Activated CD4-positive, alpha-beta memory T cell treated with anti-CD3 and anti-CD28 coated beads for 36 hours (primary cell): Measurements from ENCODE around the gene LUZP1. TPM values are rescaled to one million over a fixed set of nuclear protein-coding genes. Genes with fewer than 3 reads are reported as not detected.
"Not testable (repeated sequence)": the region's sequence is repeated elsewhere in the genome, so short reads cannot be mapped to it uniquely, and the experiment has no call there.

Experiments
- CTCF ChIA-PET: fragments of 350-600 bp; sonication (Branson Sonifier 250); formaldehyde crosslinking; loops from one replicate; lab custom pipeline; 2021; ENCODE audit warnings: antibody characterized with exemption, inconsistent platforms; lab: Charles Lee
- POLR2A ChIA-PET: fragments of 350-600 bp; sonication (Branson Sonifier 250); formaldehyde crosslinking; loops from one replicate; lab custom pipeline; 2021; ENCODE audit warnings: antibody characterized with exemption; lab: Charles Lee
- DNase-seq: peaks from one replicate; pipeline ENCODE4 v3.0.0-alpha.2; 2020
- H3K27ac Mint-ChIP-seq: one replicate; pipeline ENCODE4 v1.8.0; 2021; ENCODE audit warnings: mixed read lengths
- H3K27me3 Mint-ChIP-seq: one replicate; pipeline ENCODE4 v1.8.0; 2021; ENCODE audit warnings: mixed read lengths
- H3K36me3 Mint-ChIP-seq: one replicate; pipeline ENCODE4 v1.8.0; 2021; ENCODE audit warnings: mixed read lengths
- H3K4me1 Mint-ChIP-seq: one replicate; pipeline ENCODE4 v1.8.0; 2021; ENCODE audit warnings: low read depth, mixed read lengths
- H3K4me3 Mint-ChIP-seq: one replicate; pipeline ENCODE4 v1.8.0; 2021; ENCODE audit warnings: mild to moderate bottlenecking, mixed read lengths
- H3K9me3 Mint-ChIP-seq: one replicate; pipeline ENCODE4 v1.8.0; 2021; ENCODE audit warnings: mixed read lengths
- intact Hi-C: fragments of 100-400 bp; cut with micrococcal nuclease; formaldehyde crosslinking; loops from one replicate; pipeline ENCODE4 v1.15.1; 2023
- total RNA-seq, 2 experiments: library from RNA; stranded (reverse); gene quantifications; one replicate each; pipeline ENCODE4 v1.2.3, GENCODE V29; 2021

Gene LUZP1
- total RNA-seq, 2 experiments from 2014 or later, result 19.0 to 21.2 TPM

DNA sequence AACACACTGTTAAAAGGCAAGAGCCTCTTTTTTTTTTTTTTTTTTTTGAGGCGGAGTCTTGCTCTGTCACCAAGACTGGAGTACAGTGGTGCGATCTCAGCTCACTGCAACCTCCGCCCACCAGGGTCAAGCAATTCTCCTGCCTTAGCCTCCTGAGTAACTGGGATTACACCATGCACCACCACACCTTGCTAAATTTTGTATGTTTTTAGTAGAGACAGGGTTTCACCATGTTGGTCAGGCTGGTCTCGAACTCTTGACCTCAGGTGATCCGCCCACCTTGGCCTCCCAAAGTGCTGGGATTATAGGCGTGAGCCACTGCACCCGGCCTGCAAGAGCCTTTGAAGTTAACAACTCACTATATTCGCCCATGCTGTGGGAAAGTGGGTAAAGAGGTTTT is 39.1 kb upstream of the LUZP1 start:
- H3K36me3 Mint-ChIP-seq, H3K27ac Mint-ChIP-seq, POLR2A ChIA-PET, H3K4me1 Mint-ChIP-seq, H3K4me3 Mint-ChIP-seq, DNase-seq, H3K9me3 Mint-ChIP-seq, intact Hi-C loops: not testable (repeated sequence)
- CTCF ChIA-PET, result interaction anchor here (1.1 kb wide), 1 partner anchor 10 kb away, joined by 3 read pairs; the partner anchor contains the start of gene HTR1D
- H3K27me3 Mint-ChIP-seq, result peaks cover 13% of the 10 kb centered on the region

DNA sequence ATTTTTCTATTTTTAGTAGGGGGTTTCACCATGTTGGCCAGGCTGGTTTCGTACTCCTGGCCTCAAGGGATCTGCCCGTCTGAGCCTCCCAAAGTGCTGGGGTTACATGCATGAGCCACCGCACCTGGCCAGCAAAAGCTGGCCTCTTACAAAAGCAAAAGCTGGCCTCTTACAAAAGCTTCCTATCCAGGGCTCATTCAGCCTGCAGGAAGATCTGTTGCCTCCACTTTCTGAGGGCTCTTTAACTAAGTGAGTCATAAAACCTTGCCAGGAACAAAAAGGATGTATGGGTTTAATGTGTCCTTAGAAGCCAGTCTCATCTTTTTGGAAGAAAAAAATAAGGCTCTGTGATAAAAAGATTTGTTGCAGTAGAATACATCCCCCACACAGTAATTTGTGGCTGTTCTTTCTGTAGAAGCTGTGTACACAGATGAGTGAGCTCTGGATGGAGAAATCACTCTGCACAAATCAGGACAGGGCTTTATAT is 33.6 kb upstream of the LUZP1 start:
- no peak for DNase-seq
- Mint-ChIP-seq H3K36me3 (no peaks in the 10 kb centered on the region), H3K9me3 (no peaks in the 10 kb centered on the region), H3K27ac (no peak overlapping the region), H3K4me3 (no peak overlapping the region), H3K4me1 (no peaks in the 10 kb centered on the region), H3K27me3 (peaks cover 2% of the 10 kb centered on the region)
- POLR2A ChIA-PET, result no interaction called here
- intact Hi-C loops, result no loop called here
- CTCF ChIA-PET, result interaction anchor here (2.0 kb wide), 1 partner anchor 18 kb away, joined by 7 read pairs; no protein-coding TSS in a partner anchor

DNA sequence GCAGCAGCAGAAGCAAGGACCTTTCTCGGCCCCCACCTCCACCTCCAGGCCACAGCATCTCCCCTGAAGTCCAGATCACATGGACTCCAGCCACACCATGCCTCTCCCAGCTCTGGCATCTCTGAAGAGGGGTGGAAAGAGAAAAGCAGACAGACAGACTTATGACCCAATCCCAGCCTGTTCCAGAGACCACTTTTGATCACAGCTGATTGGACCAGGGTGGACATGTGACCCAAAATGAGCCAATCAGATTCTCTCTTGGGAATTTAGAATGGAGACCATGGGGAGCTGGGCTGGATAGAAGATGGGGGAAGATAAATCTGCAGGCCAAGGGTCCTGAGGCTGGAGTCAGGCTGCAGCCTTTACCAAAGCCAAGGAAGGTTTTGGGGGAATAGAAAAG is 32.2 kb upstream of the LUZP1 start:
- ChIA-PET POLR2A (no interaction called here), CTCF (interaction anchor here (2.0 kb wide), 1 partner anchor 16 kb away, joined by 7 read pairs; no protein-coding TSS in a partner anchor)
- Mint-ChIP-seq H3K4me1 (no peaks in the 10 kb centered on the region), H3K4me3 (no peak overlapping the region), H3K9me3 (no peaks in the 10 kb centered on the region), H3K27ac (no peak overlapping the region), H3K27me3 (peaks cover 2% of the 10 kb centered on the region), H3K36me3 (no peaks in the 10 kb centered on the region)
- no peak for DNase-seq
- intact Hi-C loops, result no loop called here

DNA sequence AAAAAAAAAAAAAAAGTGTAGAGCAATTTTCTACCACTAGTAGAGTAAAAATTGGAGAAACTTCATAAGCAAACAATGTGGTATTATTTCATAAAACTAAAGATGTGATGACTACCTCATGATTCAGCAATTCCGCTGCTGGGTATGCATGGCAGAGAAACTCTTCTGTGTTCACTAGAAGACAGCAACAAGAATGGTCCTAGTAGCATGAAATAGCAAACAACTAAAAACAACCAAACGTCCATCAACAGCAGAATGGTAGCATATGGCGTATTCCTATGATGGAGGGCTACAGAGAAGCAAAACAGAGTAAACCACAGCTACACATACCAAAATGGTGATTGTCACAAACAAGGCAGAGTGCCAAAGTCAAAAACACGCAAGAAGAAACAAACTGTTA is 29.7 kb upstream of the LUZP1 start:
- Mint-ChIP-seq H3K27me3 (no peaks in the 10 kb centered on the region), H3K4me1 (no peaks in the 10 kb centered on the region), H3K9me3 (no peaks in the 10 kb centered on the region), H3K4me3 (no peak overlapping the region), H3K36me3 (no peaks in the 10 kb centered on the region), H3K27ac (no peak overlapping the region)
- no peak for DNase-seq
- POLR2A ChIA-PET, result no interaction called here
- CTCF ChIA-PET, result no interaction called here
- intact Hi-C loops, result no loop called here

DNA sequence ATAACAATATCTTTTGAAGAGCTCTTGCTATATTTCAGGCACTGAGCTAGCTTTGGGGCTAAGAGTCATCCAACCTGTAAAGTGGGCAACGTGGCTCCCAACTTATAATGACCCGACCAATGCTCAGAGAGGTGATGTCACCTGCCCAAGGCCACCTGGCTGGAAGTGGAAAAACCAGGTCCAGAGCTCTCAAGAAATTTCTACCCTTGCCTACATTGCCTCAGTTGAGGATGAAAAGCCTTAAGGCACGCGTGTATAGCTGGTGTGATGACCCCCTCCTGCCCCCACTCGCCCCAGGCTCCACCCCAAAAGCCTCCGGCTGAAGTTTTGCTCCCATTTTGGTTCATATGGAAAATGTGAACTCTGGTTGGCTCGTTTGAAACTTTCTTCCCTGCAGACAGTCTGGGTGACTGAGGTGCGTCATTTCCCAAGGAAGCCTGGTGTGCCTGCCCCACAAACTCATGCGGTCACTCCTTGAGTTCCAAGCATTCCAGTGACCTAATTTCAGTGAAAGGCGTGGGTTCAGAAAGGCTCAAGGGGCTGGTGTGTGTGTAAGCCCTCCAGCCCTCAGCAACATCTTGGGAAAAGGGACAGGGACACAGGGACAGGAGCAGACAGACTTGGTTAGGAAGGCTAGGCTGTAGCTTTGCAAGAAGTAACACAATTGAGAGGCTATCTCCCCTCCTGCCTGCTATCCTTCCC is 28.1 kb upstream of the LUZP1 start:
- intact Hi-C loops, result no loop called here
- H3K4me1 Mint-ChIP-seq, result no peaks in the 10 kb centered on the region
- DNase-seq, result no peak
- CTCF ChIA-PET, result interaction anchor here (0.8 to 5.8 kb wide), 2 partner anchors 12 to 97 kb away, joined by 3 to 41 read pairs; no protein-coding TSS in a partner anchor
- POLR2A ChIA-PET, result no interaction called here
- H3K9me3 Mint-ChIP-seq, result no peaks in the 10 kb centered on the region
- peaks cover 5% of the 10 kb centered on the region for H3K27me3 Mint-ChIP-seq
- H3K4me3 Mint-ChIP-seq, result no peak overlapping the region
- H3K36me3 Mint-ChIP-seq, result no peaks in the 10 kb centered on the region
- no peak overlapping the region for H3K27ac Mint-ChIP-seq

DNA sequence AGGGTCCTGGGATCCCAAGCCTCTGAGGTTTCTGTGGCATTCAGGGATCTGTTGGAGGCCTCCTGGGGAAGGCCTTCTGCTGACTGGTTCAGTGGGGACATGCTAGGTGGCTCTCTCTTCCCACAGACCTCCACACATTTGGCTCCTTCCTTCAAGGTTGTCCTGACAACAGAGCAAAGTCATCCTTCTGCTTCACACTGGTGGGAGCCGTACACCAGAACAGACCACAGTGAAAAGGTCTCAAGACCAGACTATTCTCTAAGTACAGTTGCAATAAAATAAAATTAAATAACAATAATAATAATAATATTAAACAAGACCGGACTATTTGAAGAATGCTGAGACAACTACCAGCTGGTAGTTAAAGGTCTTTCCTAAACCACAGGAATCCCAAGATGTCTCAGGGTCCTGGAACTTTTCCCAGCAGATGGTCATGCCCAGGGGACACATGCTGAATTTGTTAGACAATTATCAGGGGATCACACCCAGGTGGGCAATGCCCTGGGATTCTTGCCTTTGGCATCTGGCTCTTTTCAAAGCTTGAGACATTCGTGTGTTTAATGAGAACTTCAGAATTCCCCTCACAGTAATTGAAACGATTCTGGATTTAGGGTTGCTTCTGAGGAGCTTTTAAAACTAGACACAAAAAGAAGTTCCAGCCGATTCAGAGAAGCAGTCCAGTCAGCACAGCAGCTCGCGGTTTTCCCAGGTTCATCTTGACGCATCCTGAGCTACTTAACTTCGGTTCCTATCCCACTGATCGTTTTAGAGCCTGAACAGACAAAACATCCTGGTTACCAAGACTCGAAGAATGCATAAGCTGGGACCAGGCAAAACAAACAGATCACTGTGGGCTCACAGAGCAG is 25.7 kb upstream of the LUZP1 start:
- no peak overlapping the region for H3K4me3 Mint-ChIP-seq
- POLR2A ChIA-PET, result no interaction called here
- H3K27me3 Mint-ChIP-seq, result peaks cover 6% of the 10 kb centered on the region
- no peak overlapping the region for H3K27ac Mint-ChIP-seq
- H3K4me1 Mint-ChIP-seq, result no peaks in the 10 kb centered on the region
- CTCF ChIA-PET, result interaction anchor here (5.8 kb wide), 1 partner anchor 10 kb away, joined by 41 read pairs; no protein-coding TSS in a partner anchor
- intact Hi-C loops, result no loop called here
- H3K36me3 Mint-ChIP-seq, result no peaks in the 10 kb centered on the region
- no peaks in the 10 kb centered on the region for H3K9me3 Mint-ChIP-seq
- DNase-seq, result no peak

DNA sequence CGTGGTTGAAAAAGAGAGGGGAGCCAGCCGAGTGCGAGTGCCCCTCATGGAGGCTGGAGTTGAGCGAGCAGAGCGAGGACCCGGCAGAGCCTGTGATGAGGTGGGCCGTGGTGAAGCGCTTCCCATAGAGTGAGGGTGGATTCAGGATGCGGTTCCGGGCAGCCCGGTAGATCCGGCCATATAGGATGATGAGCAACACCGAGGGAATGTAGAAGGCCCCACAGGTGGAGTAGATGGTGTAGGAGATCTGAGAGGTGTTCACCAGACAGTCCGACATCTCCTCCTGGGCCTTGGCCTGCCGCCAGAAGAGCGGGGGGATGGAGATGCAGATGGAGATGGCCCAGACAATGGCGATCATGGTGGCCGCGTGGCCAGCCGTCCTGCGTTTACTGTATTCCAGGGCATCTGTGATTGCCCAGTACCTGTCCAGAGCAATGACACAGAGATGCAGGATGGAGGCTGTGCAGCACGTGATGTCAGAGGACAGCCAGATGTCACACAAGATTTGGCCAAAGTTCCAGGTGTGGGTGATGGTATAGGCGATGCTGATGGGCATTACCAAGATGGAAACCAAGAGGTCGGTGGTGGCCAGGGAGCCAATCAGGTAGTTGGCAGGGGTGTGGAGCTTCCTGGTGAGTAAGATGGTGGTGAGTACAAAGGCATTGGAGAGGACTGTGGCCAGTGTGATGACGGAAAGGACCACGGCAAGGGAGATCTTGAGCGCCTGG is 24.9 kb upstream of the LUZP1 start:
- Mint-ChIP-seq H3K27me3 (peaks cover 6% of the 10 kb centered on the region), H3K36me3 (no peaks in the 10 kb centered on the region), H3K9me3 (no peaks in the 10 kb centered on the region), H3K27ac (no peak overlapping the region), H3K4me3 (no peak overlapping the region), H3K4me1 (no peaks in the 10 kb centered on the region)
- no peak for DNase-seq
- intact Hi-C loops, result no loop called here
- POLR2A ChIA-PET, result no interaction called here
- CTCF ChIA-PET, result interaction anchor here (5.8 kb wide), 1 partner anchor 9 kb away, joined by 41 read pairs; no protein-coding TSS in a partner anchor

DNA sequence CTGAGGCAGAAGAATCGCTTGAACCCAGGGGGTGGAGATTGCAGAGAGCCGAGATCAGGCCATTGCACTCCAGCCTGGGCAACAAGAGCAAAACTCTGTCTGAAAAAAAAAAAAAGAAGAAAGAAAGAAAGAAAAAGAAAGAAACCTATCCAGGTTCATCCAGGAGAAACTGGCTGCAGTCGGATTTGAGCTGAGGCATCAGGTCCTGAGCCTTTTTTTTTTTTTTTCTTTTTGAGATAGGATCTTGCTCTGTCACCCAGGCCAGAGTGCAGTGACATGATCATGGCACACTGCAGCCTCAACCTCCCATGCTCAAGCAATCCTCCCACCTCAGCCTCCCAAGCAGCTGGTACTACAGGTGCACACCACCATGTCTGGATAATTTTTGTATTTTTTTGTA is 22.5 kb upstream of the LUZP1 start:
- Mint-ChIP-seq H3K4me3 (no peak overlapping the region), H3K27ac (no peak overlapping the region), H3K4me1 (no peaks in the 10 kb centered on the region), H3K27me3 (peaks cover 6% of the 10 kb centered on the region), H3K36me3 (no peaks in the 10 kb centered on the region), H3K9me3 (no peaks in the 10 kb centered on the region)
- no peak for DNase-seq
- ChIA-PET POLR2A (no interaction called here), CTCF (interaction anchor here (0.7 to 10.9 kb wide), 2 partner anchors 97 to 658 kb away, joined by 3 to 738 read pairs; no protein-coding TSS in a partner anchor)
- intact Hi-C loops, result no loop called here

DNA sequence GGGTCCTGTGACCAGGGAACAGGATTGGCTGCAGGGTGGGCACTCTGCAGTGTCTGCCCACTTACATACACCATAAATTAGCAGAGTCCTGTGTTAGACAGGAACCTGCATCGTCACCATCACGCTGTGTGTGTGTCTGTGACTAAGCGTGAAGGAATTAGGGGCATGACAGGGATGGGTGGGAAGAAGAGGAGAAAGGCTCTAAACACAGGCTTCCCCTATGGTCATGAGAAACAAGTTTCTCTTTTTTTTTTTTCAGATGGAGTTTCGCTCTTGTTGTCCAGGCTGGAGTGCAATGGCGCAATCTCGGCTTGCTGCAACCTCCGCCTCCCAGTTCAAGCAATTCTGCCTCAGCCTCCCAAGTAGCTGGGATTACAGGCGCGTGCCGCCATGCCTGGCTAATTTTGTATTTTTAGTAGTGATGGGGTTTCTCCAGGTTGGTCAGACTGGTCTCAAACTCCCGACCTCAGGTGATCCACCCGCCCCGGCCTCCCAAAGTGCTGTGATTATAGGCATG is 20.3 kb upstream of the LUZP1 start:
- H3K27ac Mint-ChIP-seq, POLR2A ChIA-PET, H3K27me3 Mint-ChIP-seq, intact Hi-C loops, DNase-seq, H3K9me3 Mint-ChIP-seq, H3K4me1 Mint-ChIP-seq, H3K4me3 Mint-ChIP-seq, H3K36me3 Mint-ChIP-seq: not testable (repeated sequence)
- CTCF ChIA-PET, result interaction anchor here (10.9 kb wide), 1 partner anchor 94 kb away, joined by 738 read pairs; no protein-coding TSS in a partner anchor

DNA sequence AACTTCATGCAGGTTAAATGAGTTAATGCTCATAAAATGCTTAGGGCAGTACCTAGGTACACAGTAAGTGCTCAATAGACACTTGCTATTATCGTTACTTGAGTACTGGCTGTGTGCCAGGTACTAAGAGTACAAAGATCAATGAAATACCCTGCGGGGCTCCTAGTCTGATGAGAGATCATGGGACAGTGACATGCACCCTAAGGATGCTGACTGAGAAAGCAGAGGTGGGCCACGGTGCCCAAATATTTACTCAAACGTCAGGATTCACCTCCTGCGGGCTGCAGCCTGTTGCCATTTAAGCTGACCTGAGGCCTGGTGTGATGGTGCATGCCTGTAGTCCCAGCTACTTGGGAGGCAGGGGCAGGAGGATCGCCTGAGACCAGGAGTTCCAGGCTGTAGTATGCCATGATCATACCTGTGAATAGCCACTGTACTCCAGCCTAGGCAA is 19.8 kb upstream of the LUZP1 start:
- no peak overlapping the region for H3K27ac Mint-ChIP-seq
- H3K36me3 Mint-ChIP-seq, result no peaks in the 10 kb centered on the region
- H3K27me3 Mint-ChIP-seq, result peaks cover 6% of the 10 kb centered on the region
- no peak for DNase-seq
- intact Hi-C loops, result no loop called here
- no peak overlapping the region for H3K4me3 Mint-ChIP-seq
- CTCF ChIA-PET, result interaction anchor here (10.9 kb wide), 1 partner anchor 94 kb away, joined by 738 read pairs; no protein-coding TSS in a partner anchor
- H3K9me3 Mint-ChIP-seq, result no peaks in the 10 kb centered on the region
- POLR2A ChIA-PET, result no interaction called here
- peaks cover 5% of the 10 kb centered on the region for H3K4me1 Mint-ChIP-seq

DNA sequence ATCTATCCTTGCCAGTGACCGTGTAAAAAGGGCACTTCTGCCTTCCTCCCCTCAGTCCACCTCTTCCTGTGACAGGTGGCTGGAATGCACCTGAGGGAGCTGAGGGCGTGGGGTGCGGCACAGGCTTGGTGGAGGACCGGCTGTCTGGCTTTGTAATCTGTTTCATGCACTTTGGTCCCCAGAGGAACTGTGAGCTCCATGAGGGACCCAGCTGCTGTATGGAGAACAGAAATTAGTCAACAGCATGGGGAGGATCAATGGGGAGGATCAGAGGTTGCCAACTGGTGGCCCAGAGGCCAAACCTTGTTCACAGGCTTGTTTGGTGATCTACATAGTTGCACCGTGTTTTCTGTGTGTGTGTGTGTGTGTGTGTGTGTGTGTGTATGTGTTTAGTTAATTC is 19.0 kb upstream of the LUZP1 start:
- CTCF ChIA-PET, result interaction anchor here (0.9 to 10.9 kb wide), 2 partner anchors 93 to 211 kb away, joined by 3 to 738 read pairs; no protein-coding TSS in a partner anchor
- Mint-ChIP-seq H3K4me3 (no peak overlapping the region), H3K9me3 (no peaks in the 10 kb centered on the region), H3K4me1 (peaks cover 5% of the 10 kb centered on the region), H3K36me3 (no peaks in the 10 kb centered on the region), H3K27me3 (peaks cover 8% of the 10 kb centered on the region), H3K27ac (no peak overlapping the region)
- intact Hi-C loops, result no loop called here
- POLR2A ChIA-PET, result no interaction called here
- DNase-seq, result no peak
